Measurements from ENCODE around the gene ADAMTS12. TPM values are rescaled to one million over a fixed set of nuclear protein-coding genes. Genes with fewer than 3 reads are reported as not detected.
A peak's percentile ranks its signal among the peaks of the same experiment; 100 is the strongest.

The ADAMTS12 gene
- total RNA-seq, 3 donors from 2014 or later: 4.4 to 17.4 (median 15.0) TPM

DNA sequence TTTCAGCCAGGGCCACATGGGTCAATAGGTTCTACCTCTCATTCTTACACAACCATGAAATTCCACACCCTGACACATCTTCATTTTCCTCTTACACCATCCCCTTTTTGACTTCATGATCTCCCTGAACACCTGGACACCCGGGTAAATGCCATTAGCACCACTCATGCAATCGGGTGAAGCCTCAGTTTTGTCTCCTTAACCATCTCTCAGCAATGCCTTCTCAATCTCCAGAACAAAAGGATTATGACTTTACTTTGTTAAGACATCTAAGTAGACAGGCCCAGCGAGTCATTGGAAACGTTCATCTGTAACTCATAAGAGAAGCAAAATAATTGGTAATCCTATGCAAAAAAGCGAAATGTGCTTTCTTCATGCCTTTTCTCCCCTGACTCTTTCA lies 49.9 kb downstream of the ADAMTS12 start:
- Histone ChIP-seq H3K27me3 (no peaks in the 10 kb centered on the region), H3K9me3 (no peaks in the 10 kb centered on the region), H3K4me3 (no peak overlapping the region), H3K4me1 (no peaks in the 10 kb centered on the region), H3K27ac (no peak overlapping the region), H3K36me3 (no peaks in the 10 kb centered on the region)
- no peak for TF ChIP-seq POLR2A (IDR thresholded peaks at IDR 0.05)
- TF ChIP-seq, protein P1, sequence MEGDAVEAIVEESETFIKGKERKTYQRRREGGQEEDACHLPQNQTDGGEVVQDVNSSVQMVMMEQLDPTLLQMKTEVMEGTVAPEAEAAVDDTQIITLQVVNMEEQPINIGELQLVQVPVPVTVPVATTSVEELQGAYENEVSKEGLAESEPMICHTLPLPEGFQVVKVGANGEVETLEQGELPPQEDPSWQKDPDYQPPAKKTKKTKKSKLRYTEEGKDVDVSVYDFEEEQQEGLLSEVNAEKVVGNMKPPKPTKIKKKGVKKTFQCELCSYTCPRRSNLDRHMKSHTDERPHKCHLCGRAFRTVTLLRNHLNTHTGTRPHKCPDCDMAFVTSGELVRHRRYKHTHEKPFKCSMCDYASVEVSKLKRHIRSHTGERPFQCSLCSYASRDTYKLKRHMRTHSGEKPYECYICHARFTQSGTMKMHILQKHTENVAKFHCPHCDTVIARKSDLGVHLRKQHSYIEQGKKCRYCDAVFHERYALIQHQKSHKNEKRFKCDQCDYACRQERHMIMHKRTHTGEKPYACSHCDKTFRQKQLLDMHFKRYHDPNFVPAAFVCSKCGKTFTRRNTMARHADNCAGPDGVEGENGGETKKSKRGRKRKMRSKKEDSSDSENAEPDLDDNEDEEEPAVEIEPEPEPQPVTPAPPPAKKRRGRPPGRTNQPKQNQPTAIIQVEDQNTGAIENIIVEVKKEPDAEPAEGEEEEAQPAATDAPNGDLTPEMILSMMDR (IDR thresholded peaks at IDR 0.05): no peak
- no peak for TF ChIP-seq POLR2AphosphoS5 (IDR thresholded peaks at IDR 0.05)
- intact Hi-C loops (cut with DNase I; ENCODE audit: low total_unique reads): no loop called here
- no peak for DNase-seq (ENCODE audit: low spot score in 2 of 2)

DNA sequence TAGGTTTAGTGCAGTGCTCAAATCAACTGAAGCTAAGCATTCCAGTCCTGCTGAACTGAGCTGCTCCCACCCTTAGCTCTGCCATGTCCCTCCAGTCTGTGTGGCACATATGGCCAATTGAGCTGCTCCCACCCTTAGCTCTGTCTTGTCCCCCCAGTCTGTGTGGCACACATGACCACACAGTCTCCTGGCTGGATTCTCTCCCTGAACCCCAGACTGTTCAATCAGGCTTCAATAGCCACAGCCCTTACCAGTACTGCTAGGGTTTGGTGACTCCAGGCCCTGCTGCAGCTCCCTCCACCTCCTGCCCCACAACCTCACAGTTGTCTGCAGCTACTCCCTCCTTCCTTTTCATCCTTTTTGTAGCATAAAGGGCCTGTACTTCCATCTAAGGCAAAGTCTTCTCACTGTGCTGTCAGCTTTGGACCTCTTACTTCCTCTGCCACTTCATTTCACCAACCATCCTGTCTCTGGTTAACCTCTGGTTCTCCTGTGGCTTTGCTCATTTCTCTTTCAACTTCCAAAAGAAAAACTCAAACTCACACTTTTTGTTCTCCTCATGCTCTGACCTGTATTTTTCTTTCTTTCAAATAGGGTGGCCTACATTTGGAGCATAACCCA lies 50.8 kb downstream of the ADAMTS12 start:
- Histone ChIP-seq H3K27me3 (no peaks in the 10 kb centered on the region), H3K4me1 (no peaks in the 10 kb centered on the region), H3K27ac (no peak overlapping the region), H3K36me3 (no peaks in the 10 kb centered on the region), H3K9me3 (no peaks in the 10 kb centered on the region), H3K4me3 (no peak overlapping the region)
- intact Hi-C loops (cut with DNase I; ENCODE audit: low total_unique reads): no loop called here
- no peak for DNase-seq (ENCODE audit: low spot score in 2 of 2)
- TF ChIP-seq, protein P1 (IDR thresholded peaks at IDR 0.05): no peak
- no peak for TF ChIP-seq POLR2AphosphoS5 (IDR thresholded peaks at IDR 0.05)
- no peak for TF ChIP-seq POLR2A (IDR thresholded peaks at IDR 0.05)

DNA sequence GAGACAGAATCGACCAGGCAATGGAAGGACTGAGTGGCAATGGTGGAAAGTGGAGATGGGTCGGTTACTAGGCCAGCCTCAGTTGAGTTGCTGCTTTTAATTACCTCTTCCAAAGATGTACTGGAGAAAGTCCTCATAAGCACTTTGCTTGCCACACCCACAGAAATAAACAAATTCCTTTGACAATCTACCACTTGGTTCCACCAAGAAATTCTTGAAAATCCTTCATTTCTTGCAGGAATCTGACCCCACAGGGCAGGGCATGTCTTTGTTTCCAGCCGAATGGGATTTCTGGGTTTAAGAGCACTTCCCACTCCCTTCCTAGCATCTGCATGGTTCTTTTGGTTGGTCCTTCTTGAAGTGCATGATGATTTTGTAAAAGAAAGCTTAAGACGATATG lies 54.5 kb downstream of the ADAMTS12 start:
- H3K36me3 ChIP-seq: no peaks in the 10 kb centered on the region

DNA sequence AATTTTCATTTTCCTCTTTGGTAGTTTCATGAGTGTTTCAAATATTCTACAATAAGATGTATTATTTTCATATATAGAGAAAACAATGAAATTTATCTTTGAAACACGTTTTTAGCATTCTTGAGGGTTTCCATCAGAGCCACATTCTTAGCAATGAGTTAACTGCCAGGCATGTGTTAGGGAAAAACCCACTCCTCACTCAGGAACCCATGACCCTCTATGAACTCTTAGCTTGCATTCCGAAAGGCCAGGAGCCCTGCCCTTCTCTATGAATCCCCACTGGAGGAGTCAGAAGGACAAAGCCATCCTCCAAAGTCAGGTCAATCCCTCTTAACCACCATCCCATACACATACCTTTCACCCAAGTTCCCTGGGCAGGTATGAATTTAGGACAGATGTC lies 57.5 kb downstream of the ADAMTS12 start:
- no peak for DNase-seq (ENCODE audit: low spot score in 2 of 2)
- Histone ChIP-seq H3K36me3 (no peaks in the 10 kb centered on the region), H3K4me3 (no peak overlapping the region), H3K27me3 (no peaks in the 10 kb centered on the region), H3K27ac (peak overlapping the region in 1 of 2 donors; percentile 48), H3K9me3 (no peaks in the 10 kb centered on the region), H3K4me1 (no peaks in the 10 kb centered on the region)
- intact Hi-C loops (cut with DNase I; ENCODE audit: low total_unique reads): no loop called here
- TF ChIP-seq, protein P1 (IDR thresholded peaks at IDR 0.05): no peak
- no peak for TF ChIP-seq POLR2A (IDR thresholded peaks at IDR 0.05)
- no peak for TF ChIP-seq POLR2AphosphoS5 (IDR thresholded peaks at IDR 0.05)

More for the DNA sequence above, 54.5 kb downstream of the ADAMTS12 start:
- no peak overlapping the region for H3K4me3 ChIP-seq
- H3K9me3 ChIP-seq: no peaks in the 10 kb centered on the region
- H3K27ac ChIP-seq: peak overlapping the region in 1 of 2 donors; percentile 19
- H3K4me1 ChIP-seq: no peaks in the 10 kb centered on the region
- no peak for DNase-seq (ENCODE audit: low spot score in 2 of 2)
- intact Hi-C loops (cut with DNase I; ENCODE audit: low total_unique reads): no loop called here
- TF ChIP-seq POLR2A (IDR thresholded peaks at IDR 0.05) (no peak), POLR2AphosphoS5 (IDR thresholded peaks at IDR 0.05) (no peak)
- TF ChIP-seq, protein P1 (IDR thresholded peaks at IDR 0.05): no peak
- no peaks in the 10 kb centered on the region for H3K27me3 ChIP-seq

DNA sequence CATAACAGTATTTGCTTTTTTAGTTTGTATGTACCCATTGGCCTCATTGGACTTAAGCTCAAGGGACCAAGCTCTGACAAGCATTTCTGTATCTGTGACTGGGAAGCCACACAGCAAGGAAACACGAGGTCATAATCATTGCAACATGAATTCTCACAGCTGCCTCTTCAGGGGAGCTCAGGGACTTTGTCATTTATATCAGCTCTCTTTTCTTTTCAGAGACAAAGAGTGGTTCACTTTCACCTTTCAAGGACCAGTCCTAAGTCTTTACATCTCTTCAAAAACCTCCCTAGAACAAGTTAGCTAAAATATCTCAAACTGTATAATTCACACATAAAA lies 58.6 kb downstream of the ADAMTS12 start:
- intact Hi-C loops (cut with DNase I; ENCODE audit: low total_unique reads): no loop called here
- H3K36me3 ChIP-seq: no peaks in the 10 kb centered on the region
- no peaks in the 10 kb centered on the region for H3K9me3 ChIP-seq
- H3K4me3 ChIP-seq: no peak overlapping the region
- no peaks in the 10 kb centered on the region for H3K27me3 ChIP-seq
- H3K4me1 ChIP-seq: no peaks in the 10 kb centered on the region
- DNase-seq (ENCODE audit: low spot score in 2 of 2): no peak
- no peak for TF ChIP-seq POLR2A (IDR thresholded peaks at IDR 0.05)
- TF ChIP-seq POLR2AphosphoS5 (IDR thresholded peaks at IDR 0.05): no peak
- TF ChIP-seq, protein P1 (IDR thresholded peaks at IDR 0.05): no peak
- peak overlapping the region in 1 of 2 donors; percentile 25 for H3K27ac ChIP-seq
